ENCODE results near the gene ROCK1. TPM values are rescaled to one million over a fixed set of nuclear protein-coding genes. Genes with fewer than 3 reads are reported as not detected.
"Not testable (repeated sequence)": the region's sequence is repeated elsewhere in the genome, so short reads cannot be mapped to it uniquely, and the experiment has no call there.

The ROCK1 gene
- total RNA-seq, 6 donors from 2014 or later, result 49.4 to 134 (median 75.9) TPM

DNA sequence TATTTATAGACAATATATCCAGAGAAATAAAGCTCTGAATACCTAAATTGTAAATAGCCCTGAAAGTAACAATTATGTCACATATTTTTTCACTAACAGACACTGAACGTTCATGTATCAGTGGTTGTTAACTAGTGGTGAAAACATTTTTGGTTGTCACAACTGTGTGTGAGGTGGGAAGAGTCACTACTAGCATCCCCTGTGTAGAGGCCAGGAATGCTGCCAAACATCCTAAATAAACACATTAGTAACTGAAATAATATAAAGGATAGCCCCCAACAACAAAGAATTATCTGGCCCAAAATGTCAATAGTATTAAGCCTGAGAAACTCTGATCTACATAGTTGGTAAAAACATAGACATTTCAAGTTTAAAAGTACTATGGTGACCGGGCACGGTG is 64.5 kb downstream of the ROCK1 start:
- peaks cover 7 to 28% (median 20%) of the 10 kb centered on the region in 4 donors for H3K4me1 ChIP-seq
- DNase-seq (no peak), ATAC-seq (ENCODE audit: low FRiP score in 2 of 2) (no peak)
- H3K4me3 ChIP-seq, result no peak overlapping the region
- peaks cover 0 to 16% (median 0%) of the 10 kb centered on the region in 4 donors for H3K36me3 ChIP-seq
- H3K27ac ChIP-seq, result no peak overlapping the region
- no peak for TF ChIP-seq EP300 (IDR thresholded peaks at IDR 0.05)
- no peak for TF ChIP-seq POLR2AphosphoS5 (IDR thresholded peaks at IDR 0.05)
- TF ChIP-seq, protein P1, sequence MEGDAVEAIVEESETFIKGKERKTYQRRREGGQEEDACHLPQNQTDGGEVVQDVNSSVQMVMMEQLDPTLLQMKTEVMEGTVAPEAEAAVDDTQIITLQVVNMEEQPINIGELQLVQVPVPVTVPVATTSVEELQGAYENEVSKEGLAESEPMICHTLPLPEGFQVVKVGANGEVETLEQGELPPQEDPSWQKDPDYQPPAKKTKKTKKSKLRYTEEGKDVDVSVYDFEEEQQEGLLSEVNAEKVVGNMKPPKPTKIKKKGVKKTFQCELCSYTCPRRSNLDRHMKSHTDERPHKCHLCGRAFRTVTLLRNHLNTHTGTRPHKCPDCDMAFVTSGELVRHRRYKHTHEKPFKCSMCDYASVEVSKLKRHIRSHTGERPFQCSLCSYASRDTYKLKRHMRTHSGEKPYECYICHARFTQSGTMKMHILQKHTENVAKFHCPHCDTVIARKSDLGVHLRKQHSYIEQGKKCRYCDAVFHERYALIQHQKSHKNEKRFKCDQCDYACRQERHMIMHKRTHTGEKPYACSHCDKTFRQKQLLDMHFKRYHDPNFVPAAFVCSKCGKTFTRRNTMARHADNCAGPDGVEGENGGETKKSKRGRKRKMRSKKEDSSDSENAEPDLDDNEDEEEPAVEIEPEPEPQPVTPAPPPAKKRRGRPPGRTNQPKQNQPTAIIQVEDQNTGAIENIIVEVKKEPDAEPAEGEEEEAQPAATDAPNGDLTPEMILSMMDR (IDR thresholded peaks at IDR 0.05), result no peak
- no peak for TF ChIP-seq POLR2A (IDR thresholded peaks at IDR 0.05)
- no peaks in the 10 kb centered on the region for H3K9me3 ChIP-seq
- H3K27me3 ChIP-seq, result no peaks in the 10 kb centered on the region
- 90 to 91% methylated on average over 3 of the region's 3 CpGs for WGBS, 2 donors

DNA sequence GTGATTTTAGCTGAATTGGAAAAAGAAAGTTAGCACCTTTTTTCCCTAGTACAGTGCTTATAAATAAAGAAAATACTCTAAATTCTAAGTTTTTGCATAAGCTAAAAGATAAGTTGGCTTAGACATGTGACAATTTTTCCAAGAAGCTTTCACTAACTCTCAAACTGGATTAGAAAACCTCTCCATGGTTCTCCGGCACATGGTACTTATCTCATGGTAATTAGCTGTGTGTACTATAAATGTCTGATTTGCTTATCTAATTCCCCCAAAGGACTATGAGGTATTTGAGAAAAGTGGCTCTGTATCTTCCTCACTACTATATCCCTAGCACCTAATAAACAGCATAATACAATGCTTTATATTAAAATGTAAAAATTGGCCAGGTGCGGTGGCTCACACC is 71.1 kb downstream of the ROCK1 start:
- no peak overlapping the region for H3K27ac ChIP-seq
- H3K36me3 ChIP-seq, result peaks cover 0 to 66% (median 3%) of the 10 kb centered on the region in 4 donors
- peaks cover 0 to 8% (median 4%) of the 10 kb centered on the region in 4 donors for H3K4me1 ChIP-seq
- no peaks in the 10 kb centered on the region for H3K27me3 ChIP-seq
- no peaks in the 10 kb centered on the region for H3K9me3 ChIP-seq
- no peak for DNase-seq
- ATAC-seq (ENCODE audit: low FRiP score in 2 of 2), result no peak
- TF ChIP-seq EP300 (IDR thresholded peaks at IDR 0.05) (no peak), POLR2AphosphoS5 (IDR thresholded peaks at IDR 0.05) (no peak), POLR2A (IDR thresholded peaks at IDR 0.05) (no peak)
- TF ChIP-seq, protein P1 (IDR thresholded peaks at IDR 0.05), result no peak
- 95 to 100% methylated on average over 2 of the region's 2 CpGs for WGBS, 2 donors
- H3K4me3 ChIP-seq, result no peak overlapping the region

DNA sequence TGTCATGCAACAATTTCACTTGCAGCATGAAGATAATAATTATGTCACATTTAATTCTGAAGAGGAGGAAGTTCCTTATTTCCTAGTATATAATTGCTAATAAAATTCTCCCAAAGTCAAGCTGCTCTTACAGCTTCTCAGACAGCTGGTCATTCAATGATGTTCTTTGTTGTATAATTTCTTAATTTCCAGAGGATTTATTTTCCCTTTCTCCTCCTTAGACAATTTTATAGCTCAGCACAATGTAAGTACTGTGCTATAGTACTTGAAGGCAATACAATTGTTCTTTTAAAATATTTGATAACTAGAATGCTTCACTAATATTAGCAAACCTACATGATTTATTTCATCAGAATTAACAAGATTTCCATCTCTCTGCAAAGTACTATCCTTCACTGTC is 73.4 kb downstream of the ROCK1 start:
- Histone ChIP-seq H3K27me3 (no peaks in the 10 kb centered on the region), H3K36me3 (peaks cover 0 to 58% (median 3%) of the 10 kb centered on the region in 4 donors), H3K4me1 (no peaks in the 10 kb centered on the region), H3K9me3 (no peaks in the 10 kb centered on the region), H3K4me3 (no peak overlapping the region), H3K27ac (no peak overlapping the region)
- ATAC-seq (ENCODE audit: low FRiP score in 2 of 2), result no peak
- no peak for DNase-seq
- no peak for TF ChIP-seq EP300 (IDR thresholded peaks at IDR 0.05)
- TF ChIP-seq POLR2AphosphoS5 (IDR thresholded peaks at IDR 0.05), result no peak
- no peak for TF ChIP-seq POLR2A (IDR thresholded peaks at IDR 0.05)
- TF ChIP-seq, protein P1 (IDR thresholded peaks at IDR 0.05), result no peak

DNA sequence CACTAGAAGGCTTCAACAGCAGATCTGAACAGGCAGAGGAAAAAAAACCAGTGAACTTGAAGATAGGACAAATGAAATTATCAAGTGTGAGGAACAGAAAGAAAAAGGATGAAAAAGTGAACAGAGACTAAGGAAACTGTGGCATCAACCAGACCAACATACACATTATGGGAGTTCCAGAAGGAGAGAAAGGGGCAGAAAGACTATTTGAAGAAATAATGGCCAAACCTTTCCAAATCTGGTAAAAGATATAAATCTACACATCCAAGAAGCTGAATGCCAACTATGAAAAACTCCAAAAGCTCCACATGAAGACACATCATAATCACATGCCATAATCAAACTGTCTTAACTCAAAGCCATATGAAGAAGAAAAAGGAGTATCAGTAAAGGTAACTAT is 79.8 kb downstream of the ROCK1 start:
- no peak overlapping the region for H3K27ac ChIP-seq
- H3K36me3 ChIP-seq, result peaks cover 0 to 34% (median 5%) of the 10 kb centered on the region in 4 donors
- H3K4me1 ChIP-seq, result no peaks in the 10 kb centered on the region
- no peak for TF ChIP-seq POLR2A (IDR thresholded peaks at IDR 0.05)
- no peak for TF ChIP-seq EP300 (IDR thresholded peaks at IDR 0.05)
- no peak for TF ChIP-seq POLR2AphosphoS5 (IDR thresholded peaks at IDR 0.05)
- TF ChIP-seq, protein P1 (IDR thresholded peaks at IDR 0.05), result no peak
- H3K9me3 ChIP-seq, result no peaks in the 10 kb centered on the region
- no peak overlapping the region for H3K4me3 ChIP-seq
- DNase-seq (no peak), ATAC-seq (ENCODE audit: low FRiP score in 2 of 2) (no peak)
- no peaks in the 10 kb centered on the region for H3K27me3 ChIP-seq

DNA sequence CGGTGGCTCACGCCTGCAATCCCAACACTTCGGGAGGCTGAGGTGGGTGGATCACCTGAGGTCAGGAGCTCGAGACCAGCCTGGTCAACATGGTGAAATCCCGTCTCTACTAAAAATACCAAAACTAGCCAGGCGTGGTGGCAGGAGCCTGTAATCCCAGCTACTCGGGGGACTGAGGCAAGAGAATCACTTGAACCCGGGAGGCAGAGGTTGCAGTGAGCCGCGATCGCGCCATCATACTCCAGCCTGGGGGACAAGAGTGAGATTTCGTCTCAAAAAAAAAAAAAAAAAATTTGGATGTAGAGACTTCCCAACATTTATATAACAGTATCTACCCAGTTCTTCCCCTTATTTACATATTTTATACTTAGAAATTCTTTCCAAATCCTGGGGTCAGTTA is 93.4 kb downstream of the ROCK1 start:
- H3K27ac ChIP-seq; H3K9me3 ChIP-seq; H3K4me3 ChIP-seq; H3K4me1 ChIP-seq; ATAC-seq (ENCODE audit: low FRiP score in 2 of 2); H3K27me3 ChIP-seq: not testable (repeated sequence)
- H3K36me3 ChIP-seq, result peaks cover 12 to 69% (median 34%) of the 10 kb centered on the region in 4 donors
- DNase-seq, result peak in 1 of 2 donors; percentile 21
- WGBS, 2 donors, result 97 to 98% methylated on average over 13 of the region's 13 CpGs
